Ovary (tissue), 9 donors: ENCODE results near the gene MARK3. TPM values are rescaled to one million over a fixed set of nuclear protein-coding genes. Genes with fewer than 3 reads are reported as not detected.

Source experiments
- DNase-seq, 5 donors: peaks; one replicate each; pipeline ENCODE4 v3.0.0-alpha.2; 2019 to 2020
- H3K27ac ChIP-seq, 2 donors: fragments of 200-600 bp; one replicate each; pipeline versions ENCODE4 v1.5.1 to v1.8.0; 2019 to 2022
- H3K27me3 ChIP-seq: fragments of 200-600 bp; one replicate; pipeline ENCODE4 v1.8.0; 2022
- H3K36me3 ChIP-seq: fragments of 200-600 bp; sonication (generic); one replicate; pipeline ENCODE4 v1.5.1; 2019
- H3K4me1 ChIP-seq: one replicate; pipeline ENCODE4 v1.8.1; 2013; ENCODE audit warnings: mild to moderate bottlenecking, moderate library complexity; ENCODE audit not compliant: insufficient read depth
- H3K4me3 ChIP-seq: fragments of 200-600 bp; sonication (generic); one replicate; pipeline ENCODE4 v1.5.1; 2017
- H3K9me3 ChIP-seq, 2 donors: fragments of 200-600 bp in 1 of 2; sonication (generic) in 1 of 2; one replicate each; pipeline versions ENCODE4 v1.5.1 to v1.8.1; 2013 to 2019; ENCODE audit warnings: mild to moderate bottlenecking in 1 of 2, moderate library complexity in 1 of 2
- CTCF ChIP-seq, 3 donors: fragments of 450-650 bp in 2 of 3; fragments of 200-600 bp in 1 of 3; IDR thresholded peaks; one replicate each; pipeline versions ENCODE4 v1.5.1 to v1.8.0; 2016 to 2022; ENCODE audit warnings: antibody characterized with exemption in 3 of 3, mild to moderate bottlenecking in 1 of 3
- EP300 ChIP-seq: sonication (generic); formaldehyde crosslinking; IDR thresholded peaks from one replicate; pipeline ENCODE4 v1.6.1; 2017; ENCODE audit warnings: antibody characterized with exemption
- POLR2A ChIP-seq: fragments of 450-650 bp; IDR thresholded peaks from one replicate; pipeline ENCODE4 v1.6.1; 2017; ENCODE audit warnings: antibody characterized with exemption, mild to moderate bottlenecking, moderate library complexity
- WGBS, 3 donors: extraction: QIAGEN DNeasy Blood & Tissue Kit in 1 of 3; methylation state at CpG; one replicate each; pipeline versions ENCODE4 v1.1.5 to v1.1.7; 2013 to 2017; 5-methylcytosine and 5-hydroxymethylcytosine counted together
- intact Hi-C, 4 donors: fragments of 100-400 bp; cut with DNase I; formaldehyde crosslinking; loops; one replicate each; pipeline versions ENCODE4 v1.11.0 to v1.15.1; 2022 to 2023
- polyA plus RNA-seq, 2 donors: library from polyadenylated mRNA; stranded (reverse); fragments of 200-250 nt in 1 of 2; fragments of 350-450 nt in 1 of 2; fragmentation: Illumina TruSeq in 1 of 2; extraction: RNeasy Lipid Tissue Mini Kit (QIAGEN cat#74804) in 1 of 2; gene quantifications; one replicate each; pipeline ENCODE4 v1.2.3, GENCODE V29; 2013 to 2014
- total RNA-seq, 7 donors: library from RNA; depleted of rRNA in 2 of 7; stranded (reverse); fragments of >200 nt in 2 of 7; fragmentation: NEBNext Ultra II Directional in 3 of 7; extraction: Animal tissue kit (Norgen Biotek cat#: 25700) in 3 of 7; gene quantifications; one replicate each; pipeline versions ENCODE4 v1.1.0 to v1.2.4, GENCODE V29; 2016 to 2023
- donor health status: DM: no; HTN: no; CAD: no; lungs with moderate emphysema.
- donor health status: DM: no; HTN: no; CAD: no.
- donor health status: Bipolar disorder and iron deficiency.
- donor health status: DM: yes; HTN: yes; CAD: no.
- donor health status: DM: no; HTN: no; CAD: no.
- donor health status: DM: yes; HTN: yes; CAD: no.

The MARK3 gene
- total and polyA plus RNA-seq, 9 donors = 46.4 to 110 (median 71.1) TPM

DNA sequence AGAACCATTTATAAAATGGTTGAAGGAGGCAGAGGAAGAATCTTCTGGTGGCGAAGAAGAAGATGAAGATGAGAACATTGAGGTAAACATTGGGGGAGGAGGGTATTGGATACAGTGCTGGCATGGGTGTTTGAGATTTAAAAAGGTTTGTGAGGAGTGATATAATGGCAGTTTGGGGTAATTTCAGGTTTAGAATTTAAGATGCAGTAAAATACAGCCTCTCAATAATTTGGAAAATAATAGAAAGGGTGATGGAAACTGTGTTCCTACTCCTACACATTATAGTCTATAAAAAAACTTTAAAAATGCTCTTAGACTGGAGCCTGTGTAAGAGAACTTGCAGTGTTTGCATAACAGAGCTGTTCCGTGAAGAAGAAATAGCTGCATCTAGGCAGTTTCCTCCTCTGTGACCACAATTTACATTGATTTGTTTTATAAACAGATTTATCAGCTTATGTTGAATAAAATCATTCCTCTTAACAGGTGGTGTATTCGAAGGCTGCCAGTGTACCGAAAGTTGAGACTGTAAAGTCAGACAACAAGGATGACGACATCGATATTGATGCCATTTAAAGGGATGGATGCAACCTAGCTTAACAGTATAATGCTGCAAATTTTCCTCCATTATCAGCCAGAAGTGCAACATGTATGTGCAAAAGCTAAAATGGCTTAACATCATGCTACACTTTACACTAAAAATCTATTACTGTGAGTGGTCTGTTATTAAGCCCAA is 44.6 kb upstream of the MARK3 start:
- DNase-seq = no peak
- intact Hi-C loops = no loop called here
- H3K27ac ChIP-seq = no peak overlapping the region
- H3K4me3 ChIP-seq = no peak overlapping the region
- no peaks in the 10 kb centered on the region for H3K36me3 ChIP-seq
- TF ChIP-seq POLR2A (no peak), EP300 (no peak), CTCF (IDR thresholded peaks at IDR 0.05) (no peak)
- peaks cover 6% of the 10 kb centered on the region for H3K4me1 ChIP-seq
- H3K9me3 ChIP-seq = no peaks in the 10 kb centered on the region
- H3K27me3 ChIP-seq = no peaks in the 10 kb centered on the region
- 32 to 53% (median 33%) methylated on average over 6 of the region's 6 CpGs for WGBS, 3 donors

GRCh38 chr14:103341250-103342129 is 43.7 kb upstream of the MARK3 start:
- Histone ChIP-seq H3K9me3 (no peaks in the 10 kb centered on the region), H3K27ac (no peak overlapping the region), H3K36me3 (no peaks in the 10 kb centered on the region), H3K4me3 (no peak overlapping the region), H3K27me3 (no peaks in the 10 kb centered on the region), H3K4me1 (no peaks in the 10 kb centered on the region)
- DNase-seq = no peak
- intact Hi-C loops = no loop called here
- WGBS, 3 donors = 60 to 63% (median 61%) methylated on average over 5 of the region's 5 CpGs
- TF ChIP-seq POLR2A (no peak), CTCF (IDR thresholded peaks at IDR 0.05) (no peak)

DNA sequence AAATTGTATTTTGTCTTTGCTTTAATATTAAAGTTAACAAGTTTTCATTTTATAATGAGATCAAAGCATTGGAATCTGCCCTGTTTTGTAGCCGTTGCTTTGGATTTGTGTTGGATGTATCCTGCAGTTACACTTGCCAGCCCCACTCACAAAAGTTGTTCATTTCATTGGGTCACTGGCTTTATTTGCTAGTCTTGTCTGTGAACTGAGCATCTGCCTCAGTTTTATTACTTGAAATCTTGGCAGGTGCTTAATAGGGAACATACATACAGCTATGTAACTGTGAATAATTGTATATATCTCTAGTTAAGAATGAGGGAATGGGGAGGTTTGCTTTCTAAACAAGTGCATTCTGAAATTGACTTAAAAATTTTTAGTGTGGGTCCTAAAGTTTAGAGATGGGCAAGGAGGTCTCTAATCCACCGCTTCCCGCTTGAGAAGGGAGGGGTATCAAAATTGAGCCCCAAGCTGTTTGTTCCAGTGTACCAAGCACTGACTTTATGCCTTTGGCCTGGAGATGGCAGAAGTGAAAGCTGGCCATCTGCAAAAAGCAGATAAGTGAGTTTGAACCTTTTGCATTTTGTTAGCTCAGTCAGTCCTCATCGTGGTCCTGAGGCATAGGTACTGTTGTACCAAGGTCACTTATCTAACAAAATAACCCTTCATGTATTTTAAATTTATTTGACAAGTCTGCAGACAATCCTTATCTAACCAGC is 41.9 kb upstream of the MARK3 start:
- H3K27ac ChIP-seq = no peak overlapping the region
- no peak for DNase-seq
- no peaks in the 10 kb centered on the region for H3K36me3 ChIP-seq
- H3K27me3 ChIP-seq = no peaks in the 10 kb centered on the region
- no peak overlapping the region for H3K4me3 ChIP-seq
- no peaks in the 10 kb centered on the region for H3K9me3 ChIP-seq
- WGBS, 3 donors = 64 to 68% (median 65%) methylated on average over 4 of the region's 4 CpGs
- TF ChIP-seq EP300 = no peak
- TF ChIP-seq CTCF (IDR thresholded peaks at IDR 0.05) = no peak
- TF ChIP-seq POLR2A = no peak
- peaks cover 7% of the 10 kb centered on the region for H3K4me1 ChIP-seq
- intact Hi-C loops = no loop called here
